Activated naive CD4-positive, alpha-beta T cell treated with anti-CD3 and anti-CD28 coated beads, Interleukin-2, amount 10 ng/mL, durations not matched to agents 5 hours and 36 hours (primary cell): ENCODE measurements around the gene OXA1L. TPM values are rescaled to one million over a fixed set of nuclear protein-coding genes. Genes with fewer than 3 reads are reported as not detected.

ENCODE experiments used
- total RNA-seq, 2 experiments: library from RNA; stranded (reverse); gene quantifications; one replicate each; pipeline ENCODE4 v1.2.3, GENCODE V29; 2021

OXA1L gene
- 100 to 1,000 TPM; 140 to 144 TPM for total RNA-seq

GRCh38 chr14:22766457-22767322 lies at the start of gene OXA1L:
Gene OXA1L (plus strand): TSS chr14:22766688. CDS start chr14:22766702, 14 bp downstream.

DNA sequence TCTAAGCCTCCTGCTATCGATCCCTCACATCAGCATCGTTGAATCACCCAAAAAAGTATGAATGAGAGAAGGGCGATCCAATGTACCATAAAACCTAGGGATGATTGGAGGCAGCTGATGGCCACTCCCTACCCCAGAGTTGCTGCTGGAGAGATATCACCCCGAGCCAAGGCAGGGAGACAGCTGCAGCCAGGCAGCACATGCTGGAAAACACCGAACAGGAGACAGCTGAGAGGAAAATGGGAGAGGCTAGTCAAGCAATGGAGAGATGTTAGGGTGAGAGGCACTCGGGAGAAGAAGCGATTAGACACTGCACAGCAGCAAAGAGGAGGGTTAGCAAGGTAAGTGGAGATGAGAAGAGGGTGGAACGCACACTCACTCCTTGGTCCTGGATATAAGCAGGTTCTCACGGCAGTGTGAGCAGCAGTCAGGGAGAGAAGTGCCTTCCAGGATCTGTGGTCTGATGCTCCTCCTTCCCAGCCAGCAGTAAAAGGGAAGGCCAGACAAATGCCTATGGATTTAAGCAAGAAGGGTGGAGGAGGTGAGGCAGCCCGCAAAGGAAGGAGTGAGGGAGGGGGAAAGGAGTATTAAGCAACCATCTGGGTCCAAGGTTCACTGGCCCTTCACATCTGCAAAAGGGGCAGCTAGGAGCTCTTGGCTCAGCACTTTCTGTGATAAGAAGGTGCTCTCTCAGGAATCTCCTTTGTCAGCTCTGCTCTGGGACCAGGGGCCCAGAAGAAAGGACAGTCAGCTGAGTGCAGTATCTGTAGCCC lies 48.6 kb downstream of the OXA1L start, which contains the start of gene SLC7A7:
Gene SLC7A7 (minus strand): TSS at position 495 of the 773 bp plus-strand sequence. CDS start 2,037 bp downstream, outside the sequence.

Other genes with a start within 250 kb of the OXA1L start
- gene DAD1, start 177.5 kb upstream of the OXA1L start, total RNA-seq = 100 to 1,000 TPM; 140 to 141 TPM
- 10 to 100 TPM; 13.0 to 14.6 TPM for gene ABHD4, start 168.4 kb upstream of the OXA1L start, total RNA-seq
- not detected for gene OR6J1, start 122.3 kb upstream of the OXA1L start, total RNA-seq
- under 1 TPM; 0.43 to 0.70 TPM for gene SLC7A7, start 48.7 kb downstream of the OXA1L start, total RNA-seq
- gene MRPL52, start 63.2 kb downstream of the OXA1L start, total RNA-seq = 100 to 1,000 TPM in 1 of 2 experiments, 10 to 100 TPM in 1; 92.2 to 100 TPM
- 1 to 10 TPM in 1 of 2 experiments, under 1 TPM in 1; 0.99 to 2.0 TPM for gene MMP14, start 69.9 kb downstream of the OXA1L start, total RNA-seq
- 10 to 100 TPM; 69.7 to 72.4 TPM for gene LRP10, start 105.1 kb downstream of the OXA1L start, total RNA-seq
- 1 to 10 TPM; 1.1 to 1.2 TPM for gene REM2, start 116.5 kb downstream of the OXA1L start, total RNA-seq
- 10 to 100 TPM; 76.4 to 76.6 TPM for gene RBM23, start 152.5 kb downstream of the OXA1L start, total RNA-seq
- gene PRMT5, start 162.7 kb downstream of the OXA1L start, total RNA-seq = 10 to 100 TPM; 42.9 to 59.5 TPM
- gene HAUS4, start 190.4 kb downstream of the OXA1L start, total RNA-seq = 10 to 100 TPM; 62.7 to 67.4 TPM
- 1 to 10 TPM in 1 of 2 experiments, under 1 TPM in 1; 0.96 to 1.4 TPM for gene AJUBA, start 215.9 kb downstream of the OXA1L start, total RNA-seq
- gene C14orf93, start 243.5 kb downstream of the OXA1L start, total RNA-seq = 10 to 100 TPM in 1 of 2 experiments, 1 to 10 TPM in 1; 9.3 to 10.8 TPM